GM21737 (cell line): ENCODE results near the gene R3HDM4.
"Not testable (repeated sequence)": the region's sequence is repeated elsewhere in the genome, so short reads cannot be mapped to it uniquely, and the experiment has no call there.

Experiments used
- ATAC-seq: cut with Tn5 transposase; IDR thresholded peaks from one replicate; pipeline ENCODE4 v1.9.1; 2021; ENCODE audit warnings: mild to moderate bottlenecking, moderate library complexity; ENCODE audit not compliant: unreplicated experiment

R3HDM4 gene

GRCh38 chr19:861756-862580 lies 51.1 kb downstream of the R3HDM4 start:
- ATAC-seq: no peak

DNA sequence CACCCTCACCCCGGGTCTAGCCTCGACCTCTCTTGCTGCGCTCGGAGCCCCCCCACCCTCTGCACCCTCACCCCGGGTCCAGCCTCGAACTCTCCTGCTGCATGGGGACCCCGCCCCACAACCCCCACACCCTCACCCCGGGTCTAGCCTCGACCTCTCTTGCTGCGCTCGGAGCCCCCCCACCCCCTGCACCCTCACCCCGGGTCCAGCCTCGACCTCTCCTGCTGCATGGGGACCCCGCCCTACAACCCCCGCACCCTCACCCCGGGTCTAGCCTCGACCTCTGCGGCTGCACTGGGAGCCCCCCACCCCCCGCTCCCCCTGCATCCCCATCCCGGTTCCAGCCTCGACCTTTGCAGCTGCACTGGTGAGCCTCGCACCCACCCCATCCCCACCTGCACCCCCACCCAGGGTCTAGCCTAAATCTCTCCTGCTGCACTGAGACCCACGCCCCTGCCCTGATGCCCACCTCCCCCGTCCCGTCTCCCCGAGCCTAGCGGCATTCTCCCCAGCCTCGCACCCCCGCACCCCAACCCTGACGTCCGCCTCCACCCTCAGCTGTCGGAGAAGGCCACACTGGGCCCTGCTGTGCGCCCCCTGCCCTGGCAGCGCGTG lies 51.8 kb downstream of the R3HDM4 start:
- ATAC-seq: no peak

DNA sequence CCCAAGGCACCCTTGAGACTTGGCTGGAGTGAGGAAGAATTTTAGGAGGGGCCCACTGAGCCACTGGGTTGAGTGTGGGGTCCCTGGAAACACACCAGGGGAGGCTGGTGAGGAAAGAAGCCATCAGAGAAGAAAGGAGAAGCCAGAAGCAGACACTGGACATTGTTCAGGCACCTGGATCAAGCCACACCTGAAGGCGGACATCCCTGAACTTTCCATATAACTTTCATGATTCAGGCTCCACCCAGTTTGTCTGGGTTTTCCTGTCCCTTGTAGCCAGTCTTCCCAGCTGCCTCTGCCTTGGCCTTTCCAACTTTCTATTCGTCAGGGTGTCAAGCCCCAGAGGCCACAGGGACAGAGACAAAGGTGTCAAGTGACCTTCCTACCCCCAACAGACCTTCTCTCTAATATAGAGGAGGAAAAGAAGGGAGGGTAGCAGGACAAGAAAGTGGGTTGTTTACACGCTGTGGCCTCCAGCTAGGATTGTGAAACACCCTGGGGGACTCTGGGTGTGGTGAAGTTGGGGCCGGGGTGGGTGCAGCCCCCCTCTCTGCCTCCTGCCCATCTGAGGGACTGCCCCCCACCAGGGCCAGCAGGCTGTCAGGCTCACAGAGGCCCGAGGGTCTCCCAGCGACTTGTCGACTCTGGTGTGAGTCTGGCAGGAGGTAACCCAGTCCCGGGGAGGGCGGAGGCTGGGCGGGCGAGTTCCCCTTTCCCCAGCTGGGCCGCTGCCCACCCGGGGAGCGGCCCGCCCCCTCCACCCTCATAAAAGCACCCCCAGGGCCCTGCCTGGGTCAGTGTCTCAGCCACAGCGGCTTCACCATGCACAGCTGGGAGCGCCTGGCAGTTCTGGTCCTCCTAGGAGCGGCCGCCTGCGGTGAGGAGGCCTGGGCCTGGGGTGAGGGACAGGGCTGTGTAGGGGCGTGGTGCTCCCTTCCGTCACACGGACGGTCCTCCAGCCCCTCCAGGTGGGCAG lies 53.9 kb downstream of the R3HDM4 start, which contains the start of gene CFD:
CFD (plus strand) TSS at position 797 of the 976 bp plus-strand sequence; CDS start at position 823, 26 bp downstream.
- no peak for ATAC-seq

- no peak for ATAC-seq
Measured at GRCh38 chr19:858284-858683, 54.7 kb downstream of the R3HDM4 start.

- ATAC-seq: no peak
Measured at GRCh38 chr19:855566-856120, 57.4 kb downstream of the R3HDM4 start.

GRCh38 chr19:855142-855541 lies 57.9 kb downstream of the R3HDM4 start:
- no peak for ATAC-seq

- ATAC-seq: no peak
Measured at GRCh38 chr19:854549-854948, 58.5 kb downstream of the R3HDM4 start.

GRCh38 chr19:853614-854220 lies 59.3 kb downstream of the R3HDM4 start:
- not testable (repeated sequence) for ATAC-seq

DNA sequence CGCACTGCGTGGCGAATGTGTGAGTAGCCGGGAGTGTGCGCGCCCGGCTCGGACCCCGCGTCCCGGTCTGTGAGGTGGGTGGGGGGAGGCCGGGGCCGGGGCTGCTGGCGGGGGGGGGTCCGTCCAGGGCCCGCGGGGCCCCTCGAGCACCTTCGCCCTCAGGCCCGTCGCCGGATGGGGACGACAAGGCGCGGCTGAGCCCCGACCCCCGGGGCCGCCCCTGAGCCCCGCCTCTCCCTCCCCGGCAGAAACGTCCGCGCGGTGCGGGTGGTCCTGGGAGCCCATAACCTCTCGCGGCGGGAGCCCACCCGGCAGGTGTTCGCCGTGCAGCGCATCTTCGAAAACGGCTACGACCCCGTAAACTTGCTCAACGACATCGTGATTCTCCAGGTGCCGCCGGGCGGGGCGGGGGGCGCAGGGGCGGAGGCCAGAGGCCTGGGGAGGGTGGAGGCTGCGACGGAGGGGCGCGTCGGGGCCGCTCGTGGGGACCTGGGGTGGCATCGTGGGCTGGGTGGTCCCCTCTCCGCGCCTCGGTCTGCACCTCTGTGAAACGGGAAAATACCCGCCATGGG lies 59.9 kb downstream of the R3HDM4 start:
- ATAC-seq: no peak

DNA sequence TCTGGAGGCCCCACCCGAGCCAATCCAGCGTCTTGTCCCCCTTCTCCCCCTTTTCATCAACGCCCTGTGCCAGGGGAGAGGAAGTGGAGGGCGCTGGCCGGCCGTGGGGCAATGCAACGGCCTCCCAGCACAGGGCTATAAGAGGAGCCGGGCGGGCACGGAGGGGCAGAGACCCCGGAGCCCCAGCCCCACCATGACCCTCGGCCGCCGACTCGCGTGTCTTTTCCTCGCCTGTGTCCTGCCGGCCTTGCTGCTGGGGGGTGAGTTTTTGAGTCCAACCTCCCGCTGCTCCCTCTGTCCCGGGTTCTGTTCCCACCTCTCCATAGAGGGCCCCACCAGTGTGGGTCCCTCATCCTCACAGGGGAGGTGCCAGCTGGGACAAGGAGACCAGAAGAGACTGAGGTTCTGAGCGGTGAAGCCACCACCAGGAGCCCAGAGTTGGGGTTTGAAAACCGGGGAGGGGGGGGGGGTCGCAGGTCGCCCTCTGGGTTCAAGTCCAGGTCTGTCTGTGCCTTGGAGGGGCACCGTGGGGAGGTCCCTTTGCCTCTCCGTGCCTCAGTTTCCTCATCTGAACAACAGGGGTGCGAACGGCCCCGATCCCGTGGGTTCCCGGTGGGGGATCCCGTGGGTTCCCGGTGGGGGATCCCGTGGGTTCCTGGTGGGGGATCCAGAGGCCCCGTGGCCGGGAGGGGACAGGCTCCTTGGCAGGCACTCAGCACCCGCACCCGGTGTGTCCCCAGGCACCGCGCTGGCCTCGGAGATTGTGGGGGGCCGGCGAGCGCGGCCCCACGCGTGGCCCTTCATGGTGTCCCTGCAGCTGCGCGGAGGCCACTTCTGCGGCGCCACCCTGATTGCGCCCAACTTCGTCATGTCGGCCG lies 60.6 kb downstream of the R3HDM4 start, which contains the start of gene ELANE:
ELANE (plus strand) TSS at position 168 of the 878 bp plus-strand sequence; CDS start at position 194, 26 bp downstream.
- ATAC-seq: no peak

DNA sequence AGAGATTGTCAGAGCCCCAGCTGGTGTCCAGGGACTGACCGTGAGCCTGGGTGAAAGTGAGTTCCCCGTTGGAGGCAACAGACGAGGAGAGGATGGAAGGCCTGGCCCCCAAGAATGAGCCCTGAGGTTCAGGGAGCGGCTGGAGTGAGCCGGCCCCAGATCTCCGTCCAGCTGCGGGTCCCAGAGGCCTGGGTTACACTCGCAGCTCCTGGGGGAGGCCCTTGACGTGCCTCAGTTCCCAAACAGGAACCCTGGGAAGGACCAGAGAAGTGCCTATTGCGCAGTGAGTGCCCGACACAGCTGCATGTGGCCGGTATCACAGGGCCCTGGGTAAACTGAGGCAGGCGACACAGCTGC lies 62.1 kb downstream of the R3HDM4 start:
- no peak for ATAC-seq

- no peak for ATAC-seq
Measured at GRCh38 chr19:850221-850978, 62.6 kb downstream of the R3HDM4 start.

- not testable (repeated sequence) for ATAC-seq
Measured at GRCh38 chr19:849195-849594, 63.8 kb downstream of the R3HDM4 start.

- ATAC-seq: no peak
Measured at GRCh38 chr19:848386-848921, 64.6 kb downstream of the R3HDM4 start.
